Measurements from ENCODE around the gene NOSIP.

DNA sequence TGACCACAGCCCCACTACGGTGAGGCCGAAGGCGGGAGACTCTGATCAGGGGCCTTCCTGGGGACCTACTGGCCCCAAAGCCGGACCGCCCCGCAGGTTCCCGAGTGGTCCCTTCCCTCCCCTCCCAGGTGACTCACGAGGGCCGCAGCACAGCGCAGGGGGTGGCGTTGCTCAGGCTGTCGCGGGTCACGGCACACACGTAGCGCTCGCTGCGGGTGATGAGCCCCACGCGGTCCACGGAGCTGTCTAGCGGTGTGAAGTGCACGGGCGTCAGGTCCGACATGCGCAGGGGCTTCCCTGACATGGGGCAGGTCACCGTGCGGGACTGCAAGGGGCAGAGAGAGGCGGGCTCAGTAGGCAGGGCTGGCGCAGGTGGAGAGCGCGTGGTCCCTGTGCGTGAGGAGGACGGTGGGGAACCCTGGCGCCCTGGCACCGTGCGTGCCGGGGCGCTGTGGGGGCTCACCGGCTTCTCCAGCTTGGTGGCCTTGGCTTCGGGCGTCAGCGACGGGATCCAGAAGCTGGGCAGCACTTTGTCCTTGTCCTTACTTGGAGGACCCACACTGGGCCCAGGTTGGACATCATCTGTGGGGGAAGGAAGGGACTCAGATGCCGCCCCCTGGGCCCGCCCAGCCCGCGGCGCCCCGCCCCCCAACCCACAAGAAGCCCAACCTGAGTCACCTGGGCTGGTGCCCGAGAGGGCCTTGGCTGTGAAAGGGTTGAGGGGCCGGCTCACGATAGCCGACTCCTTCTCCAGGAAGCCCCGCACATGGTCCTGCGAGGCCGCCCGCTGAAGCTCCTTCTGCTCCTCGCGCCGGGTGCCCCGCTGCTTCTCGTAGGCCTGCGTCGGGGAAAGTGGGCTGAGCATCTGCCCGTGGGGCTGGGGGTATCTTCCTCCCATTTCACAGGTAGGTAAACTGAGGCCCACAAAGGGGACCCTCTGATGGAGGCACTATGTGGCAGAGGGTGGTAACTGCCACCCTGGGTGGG is 23.7 kb downstream of the NOSIP start:
- TF ChIP-seq, protein P1, sequence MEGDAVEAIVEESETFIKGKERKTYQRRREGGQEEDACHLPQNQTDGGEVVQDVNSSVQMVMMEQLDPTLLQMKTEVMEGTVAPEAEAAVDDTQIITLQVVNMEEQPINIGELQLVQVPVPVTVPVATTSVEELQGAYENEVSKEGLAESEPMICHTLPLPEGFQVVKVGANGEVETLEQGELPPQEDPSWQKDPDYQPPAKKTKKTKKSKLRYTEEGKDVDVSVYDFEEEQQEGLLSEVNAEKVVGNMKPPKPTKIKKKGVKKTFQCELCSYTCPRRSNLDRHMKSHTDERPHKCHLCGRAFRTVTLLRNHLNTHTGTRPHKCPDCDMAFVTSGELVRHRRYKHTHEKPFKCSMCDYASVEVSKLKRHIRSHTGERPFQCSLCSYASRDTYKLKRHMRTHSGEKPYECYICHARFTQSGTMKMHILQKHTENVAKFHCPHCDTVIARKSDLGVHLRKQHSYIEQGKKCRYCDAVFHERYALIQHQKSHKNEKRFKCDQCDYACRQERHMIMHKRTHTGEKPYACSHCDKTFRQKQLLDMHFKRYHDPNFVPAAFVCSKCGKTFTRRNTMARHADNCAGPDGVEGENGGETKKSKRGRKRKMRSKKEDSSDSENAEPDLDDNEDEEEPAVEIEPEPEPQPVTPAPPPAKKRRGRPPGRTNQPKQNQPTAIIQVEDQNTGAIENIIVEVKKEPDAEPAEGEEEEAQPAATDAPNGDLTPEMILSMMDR (IDR thresholded peaks at IDR 0.05), result no peak
- TF ChIP-seq POLR2A (IDR thresholded peaks at IDR 0.05), result no peak
- no peak for TF ChIP-seq POLR2AphosphoS5 (IDR thresholded peaks at IDR 0.05)
- TF ChIP-seq EP300 (IDR thresholded peaks at IDR 0.05; ENCODE audit: low read depth), result no peak
